Trophoblast cell (in vitro differentiated cells and primary cell): ENCODE measurements around the gene SEMA4C.
A peak's percentile ranks its signal among the peaks of the same experiment; 100 is the strongest.

Experiments used
- DNase-seq, 2 donors: peaks; one replicate each; pipeline ENCODE4 v3.0.0-alpha.2; 2016
- H2AFZ ChIP-seq: 2 replicates; pipeline ENCODE4 v1.6.1; 2013; ENCODE audit warnings: low read length, moderate library complexity, mild to moderate bottlenecking; ENCODE audit not compliant: insufficient read depth, poor library complexity
- H2AK5ac ChIP-seq: 2 replicates; pipeline ENCODE4 v1.6.1; 2013; ENCODE audit warnings: mild to moderate bottlenecking, low read length
- H2BK120ac ChIP-seq: 2 replicates; pipeline ENCODE4 v1.6.1; 2013; ENCODE audit warnings: low read length, mild to moderate bottlenecking, moderate library complexity; ENCODE audit not compliant: insufficient read depth, poor library complexity
- H2BK12ac ChIP-seq: 2 replicates; pipeline ENCODE4 v1.6.1; 2013; ENCODE audit warnings: mild to moderate bottlenecking, low read length, moderate library complexity
- H2BK5ac ChIP-seq: 2 replicates; pipeline ENCODE4 v1.6.1; 2013; ENCODE audit warnings: low read length, low read depth, moderate library complexity, mild to moderate bottlenecking; ENCODE audit not compliant: poor library complexity
- H3K14ac ChIP-seq: 2 replicates; pipeline ENCODE4 v1.6.1; 2013; ENCODE audit warnings: mild to moderate bottlenecking, low read length
- H3K18ac ChIP-seq: 2 replicates; pipeline ENCODE4 v1.6.1; 2013; ENCODE audit warnings: mild to moderate bottlenecking, low read length
- H3K23ac ChIP-seq: 2 replicates; pipeline ENCODE4 v1.6.1; 2013; ENCODE audit warnings: low read length
- H3K27ac ChIP-seq: 2 replicates; pipeline ENCODE4 v1.5.1; 2013; ENCODE audit warnings: low read depth, mild to moderate bottlenecking, inconsistent platforms, low read length, moderate library complexity
- H3K27me3 ChIP-seq: 2 replicates; pipeline ENCODE4 v1.6.1; 2013; ENCODE audit warnings: inconsistent platforms, mild to moderate bottlenecking, low read length, moderate library complexity; ENCODE audit not compliant: insufficient read depth
- H3K36me3 ChIP-seq, 2 experiments: 1 replicate in 1 of 2; 2 replicates in 1 of 2; pipeline ENCODE4 v1.6.1; 2013; ENCODE audit warnings: low read length in 2 of 2, mild to moderate bottlenecking in 2 of 2, moderate library complexity in 1 of 2; ENCODE audit not compliant: insufficient read depth in 2 of 2, control insufficient read depth in 1 of 2
- H3K4ac ChIP-seq: 2 replicates; pipeline ENCODE4 v1.6.1; 2013; ENCODE audit warnings: low read depth, mild to moderate bottlenecking, low read length, moderate library complexity
- H3K4me1 ChIP-seq, 2 experiments: 1 replicate in 1 of 2; 2 replicates in 1 of 2; pipeline ENCODE4 v1.6.1; 2013; ENCODE audit warnings: low read length in 2 of 2, mild to moderate bottlenecking in 2 of 2, moderate library complexity in 1 of 2; ENCODE audit not compliant: insufficient read depth in 2 of 2, control insufficient read depth in 1 of 2
- H3K4me2 ChIP-seq: 2 replicates; pipeline ENCODE4 v1.6.1; 2013; ENCODE audit warnings: inconsistent platforms, mild to moderate bottlenecking, low read length, moderate library complexity
- H3K4me3 ChIP-seq: 2 replicates; pipeline ENCODE4 v1.5.1; 2013; ENCODE audit warnings: mild to moderate bottlenecking, low read depth, low read length, inconsistent platforms
- H3K79me1 ChIP-seq: one replicate; pipeline ENCODE4 v1.6.1; 2013; ENCODE audit warnings: low read length
- H3K79me2 ChIP-seq: 2 replicates; pipeline ENCODE4 v1.6.1; 2013; ENCODE audit warnings: low read length, mild to moderate bottlenecking; ENCODE audit not compliant: control insufficient read depth, insufficient read depth, poor library complexity
- H3K9ac ChIP-seq: 2 replicates; pipeline ENCODE4 v1.6.1; 2013; ENCODE audit warnings: mild to moderate bottlenecking, low read length
- H3K9me3 ChIP-seq: 2 replicates; pipeline ENCODE4 v1.6.1; 2013; ENCODE audit warnings: low read depth, mild to moderate bottlenecking, control low read depth, inconsistent platforms, low read length; ENCODE audit not compliant: insufficient read depth
- H4K12ac ChIP-seq: 2 replicates; pipeline ENCODE4 v1.6.1; 2013; ENCODE audit warnings: low read depth, mild to moderate bottlenecking, low read length, moderate library complexity
- H4K8ac ChIP-seq: 2 replicates; pipeline ENCODE4 v1.6.1; 2013; ENCODE audit warnings: low read depth, mild to moderate bottlenecking, low read length, moderate library complexity
- H4K91ac ChIP-seq: one replicate; pipeline ENCODE4 v1.6.1; 2013; ENCODE audit warnings: low read depth, mild to moderate bottlenecking, low read length, moderate library complexity
- WGBS: extraction: QIAGEN DNeasy Blood & Tissue Kit; methylation state at CpG from one replicate; pipeline ENCODE4 v1.1.7; 2013; ENCODE audit warnings: missing lambda C conversion rate; ENCODE audit not compliant: insufficient read length, insufficient coverage; ENCODE audit errors: extremely low coverage; 5-methylcytosine and 5-hydroxymethylcytosine counted together

SEMA4C gene

DNA sequence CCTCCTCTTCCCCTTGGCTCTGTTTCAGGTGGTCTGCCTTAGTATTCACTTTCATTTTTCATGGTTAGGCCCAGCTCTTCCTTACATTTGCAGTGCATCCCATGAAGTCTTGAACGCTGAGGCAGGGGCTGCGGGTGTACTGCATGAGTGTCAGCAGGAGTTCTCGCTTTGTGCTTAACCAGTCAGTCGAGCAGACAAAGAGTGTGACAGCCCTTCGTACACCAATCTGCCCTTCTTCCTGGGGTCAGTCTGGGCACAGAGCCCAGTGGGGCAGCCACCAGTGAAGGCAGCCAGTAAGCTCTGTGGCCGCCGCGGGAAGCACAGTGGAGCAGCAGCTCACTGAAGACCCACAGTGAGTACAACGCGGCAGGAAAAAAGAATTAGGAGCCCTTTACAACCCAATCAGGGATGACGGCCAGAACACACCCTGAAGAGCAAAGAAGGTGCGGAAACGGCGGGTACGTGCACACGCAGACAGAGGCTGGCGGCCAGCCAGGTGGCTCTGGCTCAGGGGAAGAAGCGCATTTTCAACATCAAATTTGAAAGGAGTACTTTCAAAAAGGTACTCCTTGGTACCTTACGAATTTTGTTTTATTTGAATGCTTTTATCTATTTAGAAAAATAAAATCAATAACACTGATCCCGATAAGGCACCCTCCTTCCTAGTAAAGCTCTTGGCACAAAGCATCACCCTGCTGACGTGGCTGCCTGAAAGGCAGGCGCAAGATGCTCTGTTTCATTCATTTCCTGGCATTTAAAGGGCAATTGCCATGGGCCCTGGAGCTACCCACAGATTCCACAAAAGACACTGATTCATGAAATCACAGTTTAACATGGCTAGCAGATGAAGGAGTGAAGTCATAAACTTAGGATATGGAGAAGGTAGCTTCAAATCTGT lies 47.0 kb upstream of the SEMA4C start:
- no peaks in the 10 kb centered on the region for H3K27me3 ChIP-seq
- no peak overlapping the region for H3K4me3 ChIP-seq
- H4K8ac ChIP-seq = peak overlapping the region; percentile 34
- peak overlapping the region; percentile 53 for H3K4ac ChIP-seq
- H3K4me2 ChIP-seq = no peak overlapping the region
- peak overlapping the region; percentile 90 for H2BK12ac ChIP-seq
- peak overlapping the region; percentile 66 for H3K18ac ChIP-seq
- peak overlapping the region; percentile 14 for H2AFZ ChIP-seq
- peaks cover 39% of the 10 kb centered on the region for H3K79me1 ChIP-seq
- H3K9ac ChIP-seq = no peak overlapping the region
- H4K91ac ChIP-seq = peak overlapping the region; percentile 91
- DNase-seq = peak; percentile 52 to 67
- no peak overlapping the region for H3K23ac ChIP-seq
- peaks cover 4% of the 10 kb centered on the region for H3K79me2 ChIP-seq
- H3K9me3 ChIP-seq = peaks cover 3% of the 10 kb centered on the region
- H4K12ac ChIP-seq = no peak overlapping the region
- H2BK5ac ChIP-seq = peak overlapping the region; percentile 73
- peak overlapping the region; percentile 90 for H2BK120ac ChIP-seq
- H3K14ac ChIP-seq = peak overlapping the region; percentile 78
- no peaks in the 10 kb centered on the region for H3K36me3 ChIP-seq
- peak overlapping the region; percentile 70 for H3K27ac ChIP-seq
- H3K4me1 ChIP-seq = peaks cover 39 to 40% of the 10 kb centered on the region in 2 experiments
- peak overlapping the region; percentile 89 for H2AK5ac ChIP-seq
- no CpG with 5 or more reads among the region's 22 CpGs for WGBS

DNA sequence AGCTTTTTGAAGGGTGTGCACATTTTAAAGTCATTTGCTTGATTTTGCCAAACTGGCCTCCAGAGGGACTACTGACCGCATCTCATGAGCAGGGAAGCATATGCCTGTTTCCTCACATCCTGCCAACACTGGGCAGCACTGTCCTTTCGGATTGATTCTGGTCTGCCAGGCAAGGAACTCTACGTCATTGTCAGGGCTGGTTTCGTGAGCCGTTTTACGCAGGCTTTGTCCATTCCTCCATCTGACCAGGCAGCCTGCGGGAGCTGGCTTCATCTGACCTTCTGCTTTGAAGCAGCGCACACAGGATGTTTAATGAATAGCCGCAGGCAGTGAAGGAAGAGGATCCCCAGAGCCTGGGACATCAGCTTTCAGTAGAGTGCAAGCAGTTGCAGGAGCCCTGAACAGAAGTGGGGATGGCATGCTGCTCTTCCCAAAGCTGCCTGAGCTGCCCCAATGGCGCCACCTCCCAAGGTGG lies 46.3 kb upstream of the SEMA4C start:
- peaks cover 3% of the 10 kb centered on the region for H3K9me3 ChIP-seq
- peak overlapping the region; percentile 87 for H2BK12ac ChIP-seq
- no CpG with 5 or more reads among the region's 10 CpGs for WGBS
- peak overlapping the region; percentile 48 for H3K27ac ChIP-seq
- peak overlapping the region; percentile 91 for H4K91ac ChIP-seq
- H3K18ac ChIP-seq = peak overlapping the region; percentile 66
- H2BK120ac ChIP-seq = peak overlapping the region; percentile 50
- H3K4me2 ChIP-seq = no peak overlapping the region
- H3K27me3 ChIP-seq = no peaks in the 10 kb centered on the region
- H3K79me2 ChIP-seq = peaks cover 4% of the 10 kb centered on the region
- peak overlapping the region; percentile 24 for H2BK5ac ChIP-seq
- H3K4me1 ChIP-seq = peaks cover 39 to 40% of the 10 kb centered on the region in 2 experiments
- H3K9ac ChIP-seq = no peak overlapping the region
- H2AK5ac ChIP-seq = peak overlapping the region; percentile 89
- DNase-seq = peak; percentile 51 to 78
- peak overlapping the region; percentile 0 for H4K8ac ChIP-seq
- H3K23ac ChIP-seq = no peak overlapping the region
- no peak overlapping the region for H4K12ac ChIP-seq
- H3K14ac ChIP-seq = no peak overlapping the region
- no peak overlapping the region for H3K4me3 ChIP-seq
- no peaks in the 10 kb centered on the region for H3K36me3 ChIP-seq
- H3K4ac ChIP-seq = no peak overlapping the region
- H3K79me1 ChIP-seq = peaks cover 37% of the 10 kb centered on the region
- no peak overlapping the region for H2AFZ ChIP-seq

- no peak overlapping the region for H3K14ac ChIP-seq
- H3K4me2 ChIP-seq = no peak overlapping the region
- no peak overlapping the region for H2AFZ ChIP-seq
- H3K23ac ChIP-seq = no peak overlapping the region
- no peak overlapping the region for H2BK5ac ChIP-seq
- no peak overlapping the region for H3K9ac ChIP-seq
- WGBS = no CpG with 5 or more reads among the region's 5 CpGs
- H3K18ac ChIP-seq = no peak overlapping the region
- H2BK120ac ChIP-seq = no peak overlapping the region
- peaks cover 37 to 38% of the 10 kb centered on the region in 2 experiments for H3K4me1 ChIP-seq
- peak overlapping the region; percentile 41 for H2BK12ac ChIP-seq
- no peak for DNase-seq
- no peaks in the 10 kb centered on the region for H3K9me3 ChIP-seq
- no peaks in the 10 kb centered on the region for H3K27me3 ChIP-seq
- no peak overlapping the region for H3K27ac ChIP-seq
- no peak overlapping the region for H3K4me3 ChIP-seq
- no peak overlapping the region for H3K4ac ChIP-seq
- no peak overlapping the region for H4K8ac ChIP-seq
- no peaks in the 10 kb centered on the region for H3K36me3 ChIP-seq
- peak overlapping the region; percentile 60 for H2AK5ac ChIP-seq
- H3K79me1 ChIP-seq = peaks cover 30% of the 10 kb centered on the region
- peaks cover 4% of the 10 kb centered on the region for H3K79me2 ChIP-seq
- H4K12ac ChIP-seq = no peak overlapping the region
- peak overlapping the region; percentile 16 for H4K91ac ChIP-seq
These were observed 44.5 kb upstream of the SEMA4C start for GRCh38 chr2:96914332-96914731.

DNA sequence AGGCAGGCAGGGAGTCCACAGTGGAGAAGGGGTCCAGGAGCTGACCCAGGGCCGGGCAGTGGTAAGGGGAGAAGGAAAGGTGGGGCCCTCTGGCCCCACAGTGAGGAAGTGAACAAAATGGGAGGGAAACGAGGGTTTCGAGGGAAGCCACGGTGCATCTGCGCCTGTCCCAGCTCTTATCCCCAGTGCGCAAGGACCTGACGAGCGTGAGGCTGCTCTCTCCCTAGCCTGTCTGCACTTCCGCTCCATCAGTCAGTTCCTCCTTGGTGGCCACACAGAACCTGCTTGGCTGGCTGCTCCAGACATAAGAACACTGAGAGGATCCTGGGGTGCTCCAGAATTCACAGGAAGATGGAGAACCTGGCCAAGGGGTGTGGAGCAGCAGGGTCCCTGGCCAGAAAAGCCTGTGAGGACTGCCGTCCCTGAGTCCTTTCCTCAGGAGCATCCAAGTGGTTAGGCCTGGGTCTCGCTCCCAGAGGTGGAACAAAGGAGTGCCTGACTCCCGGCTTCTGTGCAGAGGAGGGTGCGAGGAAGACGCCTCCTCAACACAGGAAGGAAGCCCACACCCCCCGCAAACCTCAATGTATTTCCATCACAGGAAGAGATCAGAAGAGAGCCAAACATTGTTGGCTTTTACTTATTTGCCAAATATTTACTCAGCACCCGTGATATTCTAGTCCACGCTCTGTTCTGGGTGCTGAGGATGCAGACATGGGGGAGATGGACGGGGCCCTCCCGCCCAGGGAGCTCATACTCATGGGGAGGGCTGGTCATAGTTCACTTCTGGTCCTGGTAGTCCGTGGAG lies 43.7 kb upstream of the SEMA4C start:
- H3K9me3 ChIP-seq = no peaks in the 10 kb centered on the region
- H4K12ac ChIP-seq = no peak overlapping the region
- H3K4me2 ChIP-seq = no peak overlapping the region
- no peak overlapping the region for H3K18ac ChIP-seq
- DNase-seq = no peak
- H3K14ac ChIP-seq = peak overlapping the region; percentile 15
- H2BK5ac ChIP-seq = no peak overlapping the region
- H2AK5ac ChIP-seq = peak overlapping the region; percentile 32
- no peak overlapping the region for H3K4me3 ChIP-seq
- no peak overlapping the region for H2AFZ ChIP-seq
- H3K4ac ChIP-seq = peak overlapping the region; percentile 12
- peak overlapping the region; percentile 72 for H2BK12ac ChIP-seq
- no peak overlapping the region for H3K27ac ChIP-seq
- no peaks in the 10 kb centered on the region for H3K79me2 ChIP-seq
- no CpG with 5 or more reads among the region's 20 CpGs for WGBS
- no peaks in the 10 kb centered on the region for H3K27me3 ChIP-seq
- H3K4me1 ChIP-seq = peaks cover 31 to 34% of the 10 kb centered on the region in 2 experiments
- H4K8ac ChIP-seq = peak overlapping the region; percentile 6
- H2BK120ac ChIP-seq = peak overlapping the region; percentile 20
- no peak overlapping the region for H3K23ac ChIP-seq
- peaks cover 24% of the 10 kb centered on the region for H3K79me1 ChIP-seq
- no peaks in the 10 kb centered on the region for H3K36me3 ChIP-seq
- peak overlapping the region; percentile 45 for H4K91ac ChIP-seq
- no peak overlapping the region for H3K9ac ChIP-seq
